GM21717 (cell line): ENCODE results near the gene GNAZ.

ENCODE experiments used
- ATAC-seq: cut with Tn5 transposase; IDR thresholded peaks from one replicate; pipeline ENCODE4 v1.9.1; 2021; ENCODE audit warnings: mild to moderate bottlenecking, moderate library complexity; ENCODE audit not compliant: unreplicated experiment

The GNAZ gene

GRCh38 chr22:23063539-23064380 is 6.6 kb upstream of the GNAZ start:
- ATAC-seq, result no peak

GRCh38 chr22:23064381-23065068 is 5.8 kb upstream of the GNAZ start:
- ATAC-seq, result no peak

- no peak for ATAC-seq
Measured at GRCh38 chr22:23065069-23065451, 5.3 kb upstream of the GNAZ start.

- ATAC-seq, result no peak
Measured at GRCh38 chr22:23065495-23066122, 4.7 kb upstream of the GNAZ start.

- no peak for ATAC-seq
Measured at GRCh38 chr22:23066200-23067022, 3.9 kb upstream of the GNAZ start.

GRCh38 chr22:23067023-23067650 is 3.2 kb upstream of the GNAZ start:
- ATAC-seq, result no peak

GRCh38 chr22:23067691-23068090 is 2.6 kb upstream of the GNAZ start:
- ATAC-seq, result no peak

GRCh38 chr22:23068096-23068831 is 2.1 kb upstream of the GNAZ start:
- no peak for ATAC-seq

GRCh38 chr22:23068832-23069385 is 1.4 kb upstream of the GNAZ start:
- no peak for ATAC-seq

GRCh38 chr22:23069502-23070357 is 589 bp upstream of the GNAZ start:
- no peak for ATAC-seq

GRCh38 chr22:23071230-23072076 is 1.1 kb downstream of the GNAZ start:
- no peak for ATAC-seq

- ATAC-seq, result no peak
Measured at GRCh38 chr22:23072077-23072910, 2.0 kb downstream of the GNAZ start.

GRCh38 chr22:23072911-23073491 is 2.7 kb downstream of the GNAZ start:
- ATAC-seq, result no peak

- ATAC-seq, result no peak
Measured at GRCh38 chr22:23073526-23074229, 3.4 kb downstream of the GNAZ start.

GRCh38 chr22:23074451-23074850 is 4.1 kb downstream of the GNAZ start:
- ATAC-seq, result no peak

GRCh38 chr22:23075050-23075449 is 4.7 kb downstream of the GNAZ start:
- ATAC-seq, result no peak
